Progenitor cell of endocrine pancreas (in vitro differentiated cells): ENCODE results near the gene COBLL1. TPM values are rescaled to one million over a fixed set of nuclear protein-coding genes. Genes with fewer than 3 reads are reported as not detected.

Source experiments
- DNase-seq: peaks from one replicate; pipeline ENCODE4 v3.0.0; 2021; ENCODE audit warnings: low spot score; ENCODE audit not compliant: unreplicated experiment
- H3K27ac Mint-ChIP-seq: 2 replicates; pipeline ENCODE4 v1.8.0; 2021; ENCODE audit warnings: mild to moderate bottlenecking, moderate library complexity, mixed read lengths
- H3K27me3 Mint-ChIP-seq: 2 replicates; pipeline ENCODE4 v1.8.0; 2021; ENCODE audit warnings: mixed read lengths
- H3K36me3 Mint-ChIP-seq: 2 replicates; pipeline ENCODE4 v1.8.0; 2022; ENCODE audit warnings: mixed read lengths; ENCODE audit not compliant: insufficient read depth
- H3K4me1 Mint-ChIP-seq: 2 replicates; pipeline ENCODE4 v1.8.0; 2021; ENCODE audit warnings: low read depth, mixed read lengths
- H3K4me3 Mint-ChIP-seq: 2 replicates; pipeline ENCODE4 v1.8.0; 2021; ENCODE audit warnings: low read depth, mild to moderate bottlenecking, moderate library complexity, mixed read lengths
- H3K9me3 Mint-ChIP-seq: 2 replicates; pipeline ENCODE4 v1.8.0; 2021; ENCODE audit warnings: low read depth, mixed read lengths
- total RNA-seq: library from RNA; stranded (reverse); gene quantifications from 2 replicates; pipeline ENCODE4 v1.2.1, GENCODE V29; 2021
- TF ChIP-seq, protein P1 (sequence below): fragments of 200-600 bp; sonication (generic); IDR thresholded peaks from one replicate; pipeline ENCODE4 v1.5.0; 2021; ENCODE audit warnings: antibody characterized with exemption, mild to moderate bottlenecking; ENCODE audit not compliant: unreplicated experiment

COBLL1 gene
- total RNA-seq, 1 donor from 2014 or later = 80.9 TPM

DNA sequence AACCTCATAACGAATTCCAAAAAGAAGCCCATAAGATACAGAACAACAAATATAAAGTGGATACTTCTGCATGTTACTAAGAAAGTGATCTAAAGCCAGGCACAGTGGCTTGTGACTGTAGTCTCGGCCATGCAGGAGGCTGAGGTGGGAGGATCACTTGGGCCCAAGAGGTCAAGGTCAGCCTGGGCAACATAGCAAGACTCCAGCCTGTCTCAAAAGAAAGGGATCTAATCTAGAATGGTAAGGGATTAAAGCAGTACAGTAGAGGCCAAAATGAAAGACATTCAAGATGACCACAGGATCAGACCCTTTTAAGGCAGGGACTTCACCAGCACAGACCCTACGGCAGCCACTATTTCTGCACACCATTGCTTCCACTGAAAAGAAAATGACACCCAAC is 3.8 kb downstream of the COBLL1 start:
- H3K27me3 Mint-ChIP-seq = no peaks in the 10 kb centered on the region
- no peaks in the 10 kb centered on the region for H3K9me3 Mint-ChIP-seq
- H3K27ac Mint-ChIP-seq = no peak overlapping the region
- H3K36me3 Mint-ChIP-seq = peaks cover 2% of the 10 kb centered on the region
- H3K4me1 Mint-ChIP-seq = peaks cover 41% of the 10 kb centered on the region
- no peak for DNase-seq
- TF ChIP-seq, protein P1, sequence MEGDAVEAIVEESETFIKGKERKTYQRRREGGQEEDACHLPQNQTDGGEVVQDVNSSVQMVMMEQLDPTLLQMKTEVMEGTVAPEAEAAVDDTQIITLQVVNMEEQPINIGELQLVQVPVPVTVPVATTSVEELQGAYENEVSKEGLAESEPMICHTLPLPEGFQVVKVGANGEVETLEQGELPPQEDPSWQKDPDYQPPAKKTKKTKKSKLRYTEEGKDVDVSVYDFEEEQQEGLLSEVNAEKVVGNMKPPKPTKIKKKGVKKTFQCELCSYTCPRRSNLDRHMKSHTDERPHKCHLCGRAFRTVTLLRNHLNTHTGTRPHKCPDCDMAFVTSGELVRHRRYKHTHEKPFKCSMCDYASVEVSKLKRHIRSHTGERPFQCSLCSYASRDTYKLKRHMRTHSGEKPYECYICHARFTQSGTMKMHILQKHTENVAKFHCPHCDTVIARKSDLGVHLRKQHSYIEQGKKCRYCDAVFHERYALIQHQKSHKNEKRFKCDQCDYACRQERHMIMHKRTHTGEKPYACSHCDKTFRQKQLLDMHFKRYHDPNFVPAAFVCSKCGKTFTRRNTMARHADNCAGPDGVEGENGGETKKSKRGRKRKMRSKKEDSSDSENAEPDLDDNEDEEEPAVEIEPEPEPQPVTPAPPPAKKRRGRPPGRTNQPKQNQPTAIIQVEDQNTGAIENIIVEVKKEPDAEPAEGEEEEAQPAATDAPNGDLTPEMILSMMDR = no peak
- peak overlapping the region; percentile 6 for H3K4me3 Mint-ChIP-seq

GRCh38 chr2:164836907-164837306 is 4.7 kb downstream of the COBLL1 start:
- TF ChIP-seq, protein P1 = no peak
- no peaks in the 10 kb centered on the region for H3K27me3 Mint-ChIP-seq
- H3K27ac Mint-ChIP-seq = no peak overlapping the region
- H3K36me3 Mint-ChIP-seq = peaks cover 2% of the 10 kb centered on the region
- H3K4me1 Mint-ChIP-seq = peaks cover 38% of the 10 kb centered on the region
- no peaks in the 10 kb centered on the region for H3K9me3 Mint-ChIP-seq
- no peak for DNase-seq
- H3K4me3 Mint-ChIP-seq = no peak overlapping the region

GRCh38 chr2:164835302-164835701 is 6.3 kb downstream of the COBLL1 start:
- H3K36me3 Mint-ChIP-seq = peaks cover 2% of the 10 kb centered on the region
- H3K27me3 Mint-ChIP-seq = no peaks in the 10 kb centered on the region
- H3K9me3 Mint-ChIP-seq = no peaks in the 10 kb centered on the region
- no peak overlapping the region for H3K4me3 Mint-ChIP-seq
- H3K27ac Mint-ChIP-seq = no peak overlapping the region
- DNase-seq = no peak
- H3K4me1 Mint-ChIP-seq = peaks cover 37% of the 10 kb centered on the region
- TF ChIP-seq, protein P1 = no peak

DNA sequence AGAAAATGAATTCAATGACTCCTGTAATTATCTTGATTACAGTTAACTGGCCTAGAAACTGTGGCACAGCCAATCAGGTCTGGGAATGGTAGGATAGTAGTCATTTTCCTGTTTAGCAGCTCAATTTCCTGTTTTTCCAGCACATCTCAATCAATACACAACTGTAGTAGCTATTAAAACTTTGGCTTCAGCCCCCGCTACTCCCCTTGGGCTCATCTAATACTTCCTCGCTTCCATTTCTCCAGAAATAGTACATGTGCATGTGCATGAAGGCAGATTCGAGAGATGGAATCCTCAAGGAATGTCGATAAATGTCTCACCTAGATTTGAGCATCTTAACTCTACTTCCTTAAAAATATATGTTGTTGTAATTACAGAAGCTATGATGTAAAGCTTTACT is 9.7 kb downstream of the COBLL1 start:
- Mint-ChIP-seq H3K9me3 (no peaks in the 10 kb centered on the region), H3K4me1 (peaks cover 14% of the 10 kb centered on the region), H3K36me3 (no peaks in the 10 kb centered on the region), H3K4me3 (no peak overlapping the region), H3K27me3 (no peaks in the 10 kb centered on the region), H3K27ac (no peak overlapping the region)
- TF ChIP-seq, protein P1 = no peak
- DNase-seq = no peak

DNA sequence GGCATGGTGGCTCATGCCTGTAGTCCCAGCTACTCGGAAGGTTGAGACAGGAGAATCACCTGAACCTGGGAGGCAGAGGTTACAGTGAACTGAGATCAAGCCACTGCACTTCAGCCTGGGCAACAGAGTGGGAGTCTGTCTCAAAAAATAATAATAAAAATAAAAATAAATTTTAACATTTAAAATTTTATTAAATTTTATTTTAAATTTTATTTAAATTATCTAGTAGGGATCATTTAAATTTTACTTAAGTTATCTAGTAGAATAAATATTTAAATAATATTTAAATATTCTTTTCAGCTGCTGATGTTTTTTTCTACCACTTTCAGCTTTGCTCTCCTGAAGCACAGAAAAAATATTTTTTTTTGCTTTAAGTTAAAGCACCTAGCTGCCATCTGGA is 10.4 kb downstream of the COBLL1 start:
- TF ChIP-seq, protein P1 = no peak
- Mint-ChIP-seq H3K27ac (no peak overlapping the region), H3K4me3 (no peak overlapping the region), H3K27me3 (no peaks in the 10 kb centered on the region), H3K9me3 (no peaks in the 10 kb centered on the region), H3K4me1 (peaks cover 14% of the 10 kb centered on the region), H3K36me3 (no peaks in the 10 kb centered on the region)
- no peak for DNase-seq
